ENCODE measurements around the gene TROAP. TPM values are rescaled to one million over a fixed set of nuclear protein-coding genes. Genes with fewer than 3 reads are reported as not detected.

TROAP gene
- total and polyA plus RNA-seq, 4 donors, result 0.97 to 17.5 (median 2.0) TPM; not detected in 1

DNA sequence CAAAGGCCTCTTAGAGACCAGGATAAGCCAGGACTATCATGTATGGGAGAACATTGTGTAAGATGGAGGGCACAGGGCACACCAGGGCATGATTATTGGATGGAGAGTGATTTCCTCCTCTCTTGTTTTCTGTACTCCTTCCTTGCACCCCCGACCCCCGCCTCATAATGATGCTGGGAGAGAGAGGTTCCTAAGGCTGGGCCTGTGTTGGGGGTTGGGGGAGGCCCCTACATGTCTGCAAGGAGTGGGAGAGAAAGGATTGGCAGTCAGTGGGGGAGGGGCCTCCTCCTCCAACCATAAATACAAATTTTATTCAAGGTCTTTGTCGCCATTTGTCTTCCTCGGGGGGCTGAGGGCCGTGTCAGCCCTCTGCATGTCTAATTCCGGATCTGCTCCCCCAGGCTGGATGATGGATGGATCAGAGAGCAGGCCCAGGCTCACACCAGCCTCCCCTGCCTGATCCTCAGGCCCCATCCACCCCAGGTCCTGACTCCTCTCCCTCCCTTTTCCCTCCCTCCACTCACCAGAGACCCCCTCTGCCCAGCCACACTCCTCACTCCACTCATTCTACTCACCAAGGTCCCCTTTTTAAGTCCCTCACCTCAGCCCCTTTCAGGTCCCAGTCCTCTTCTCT is 15.9 kb downstream of the TROAP start:
- peaks cover 0 to 10% (median 4%) of the 10 kb centered on the region in 4 donors for H3K27me3 ChIP-seq (ENCODE audit: control insufficient read depth in 4 of 4, insufficient read depth in 4 of 4, low read length in 3 of 4)
- DNase-seq (ENCODE audit: low spot score), result no peak
- no peak overlapping the region for H3K27ac ChIP-seq (ENCODE audit: low read depth in 1 of 2, low read length in 2 of 2)
- TF ChIP-seq, protein P1, sequence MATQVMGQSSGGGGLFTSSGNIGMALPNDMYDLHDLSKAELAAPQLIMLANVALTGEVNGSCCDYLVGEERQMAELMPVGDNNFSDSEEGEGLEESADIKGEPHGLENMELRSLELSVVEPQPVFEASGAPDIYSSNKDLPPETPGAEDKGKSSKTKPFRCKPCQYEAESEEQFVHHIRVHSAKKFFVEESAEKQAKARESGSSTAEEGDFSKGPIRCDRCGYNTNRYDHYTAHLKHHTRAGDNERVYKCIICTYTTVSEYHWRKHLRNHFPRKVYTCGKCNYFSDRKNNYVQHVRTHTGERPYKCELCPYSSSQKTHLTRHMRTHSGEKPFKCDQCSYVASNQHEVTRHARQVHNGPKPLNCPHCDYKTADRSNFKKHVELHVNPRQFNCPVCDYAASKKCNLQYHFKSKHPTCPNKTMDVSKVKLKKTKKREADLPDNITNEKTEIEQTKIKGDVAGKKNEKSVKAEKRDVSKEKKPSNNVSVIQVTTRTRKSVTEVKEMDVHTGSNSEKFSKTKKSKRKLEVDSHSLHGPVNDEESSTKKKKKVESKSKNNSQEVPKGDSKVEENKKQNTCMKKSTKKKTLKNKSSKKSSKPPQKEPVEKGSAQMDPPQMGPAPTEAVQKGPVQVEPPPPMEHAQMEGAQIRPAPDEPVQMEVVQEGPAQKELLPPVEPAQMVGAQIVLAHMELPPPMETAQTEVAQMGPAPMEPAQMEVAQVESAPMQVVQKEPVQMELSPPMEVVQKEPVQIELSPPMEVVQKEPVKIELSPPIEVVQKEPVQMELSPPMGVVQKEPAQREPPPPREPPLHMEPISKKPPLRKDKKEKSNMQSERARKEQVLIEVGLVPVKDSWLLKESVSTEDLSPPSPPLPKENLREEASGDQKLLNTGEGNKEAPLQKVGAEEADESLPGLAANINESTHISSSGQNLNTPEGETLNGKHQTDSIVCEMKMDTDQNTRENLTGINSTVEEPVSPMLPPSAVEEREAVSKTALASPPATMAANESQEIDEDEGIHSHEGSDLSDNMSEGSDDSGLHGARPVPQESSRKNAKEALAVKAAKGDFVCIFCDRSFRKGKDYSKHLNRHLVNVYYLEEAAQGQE (IDR thresholded peaks at IDR 0.05), result no peak
- TF ChIP-seq, protein P2, sequence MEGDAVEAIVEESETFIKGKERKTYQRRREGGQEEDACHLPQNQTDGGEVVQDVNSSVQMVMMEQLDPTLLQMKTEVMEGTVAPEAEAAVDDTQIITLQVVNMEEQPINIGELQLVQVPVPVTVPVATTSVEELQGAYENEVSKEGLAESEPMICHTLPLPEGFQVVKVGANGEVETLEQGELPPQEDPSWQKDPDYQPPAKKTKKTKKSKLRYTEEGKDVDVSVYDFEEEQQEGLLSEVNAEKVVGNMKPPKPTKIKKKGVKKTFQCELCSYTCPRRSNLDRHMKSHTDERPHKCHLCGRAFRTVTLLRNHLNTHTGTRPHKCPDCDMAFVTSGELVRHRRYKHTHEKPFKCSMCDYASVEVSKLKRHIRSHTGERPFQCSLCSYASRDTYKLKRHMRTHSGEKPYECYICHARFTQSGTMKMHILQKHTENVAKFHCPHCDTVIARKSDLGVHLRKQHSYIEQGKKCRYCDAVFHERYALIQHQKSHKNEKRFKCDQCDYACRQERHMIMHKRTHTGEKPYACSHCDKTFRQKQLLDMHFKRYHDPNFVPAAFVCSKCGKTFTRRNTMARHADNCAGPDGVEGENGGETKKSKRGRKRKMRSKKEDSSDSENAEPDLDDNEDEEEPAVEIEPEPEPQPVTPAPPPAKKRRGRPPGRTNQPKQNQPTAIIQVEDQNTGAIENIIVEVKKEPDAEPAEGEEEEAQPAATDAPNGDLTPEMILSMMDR (IDR thresholded peaks at IDR 0.05; ENCODE audit: low read depth, low read length, missing input control), result no peak
- TF ChIP-seq RXRA (IDR thresholded peaks at IDR 0.05) (no peak), NR2F2 (IDR thresholded peaks at IDR 0.05) (no peak), TAF1 (conservative IDR thresholded peaks at IDR 0.05) (no peak), GABPA (IDR thresholded peaks at IDR 0.05 in 1 of 2, conservative IDR thresholded peaks at IDR 0.05 in 1 of 2) (no peak), JUND (IDR thresholded peaks at IDR 0.05) (no peak), FOXA2 (IDR thresholded peaks at IDR 0.05) (no peak), SP1 (IDR thresholded peaks at IDR 0.05) (no peak)
- TF ChIP-seq, protein P3, sequence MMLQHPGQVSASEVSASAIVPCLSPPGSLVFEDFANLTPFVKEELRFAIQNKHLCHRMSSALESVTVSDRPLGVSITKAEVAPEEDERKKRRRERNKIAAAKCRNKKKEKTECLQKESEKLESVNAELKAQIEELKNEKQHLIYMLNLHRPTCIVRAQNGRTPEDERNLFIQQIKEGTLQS (IDR thresholded peaks at IDR 0.05), result no peak
- TF ChIP-seq, protein P4, sequence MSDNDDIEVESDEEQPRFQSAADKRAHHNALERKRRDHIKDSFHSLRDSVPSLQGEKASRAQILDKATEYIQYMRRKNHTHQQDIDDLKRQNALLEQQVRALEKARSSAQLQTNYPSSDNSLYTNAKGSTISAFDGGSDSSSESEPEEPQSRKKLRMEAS (IDR thresholded peaks at IDR 0.05), result no peak
- peaks cover 10 to 30% (median 22%) of the 10 kb centered on the region in 4 donors for H3K4me1 ChIP-seq (ENCODE audit: control insufficient read depth in 4 of 4, insufficient read depth in 4 of 4, low read length in 3 of 4)
- no peaks in the 10 kb centered on the region for H3K9me3 ChIP-seq (ENCODE audit: control insufficient read depth in 4 of 4, low read length in 3 of 4)
- WGBS, result 75% methylated on average over 6 of the region's 6 CpGs
- no peak overlapping the region for H3K9ac ChIP-seq (ENCODE audit: low read depth in 1 of 2, low read length in 2 of 2)
- H3K36me3 ChIP-seq (ENCODE audit: control insufficient read depth in 4 of 4, insufficient read depth in 3 of 4, low read depth in 1 of 4, low read length in 3 of 4), result no peaks in the 10 kb centered on the region
- no peak overlapping the region for H3K4me3 ChIP-seq (ENCODE audit: low read depth in 1 of 3, low read length in 3 of 3)

DNA sequence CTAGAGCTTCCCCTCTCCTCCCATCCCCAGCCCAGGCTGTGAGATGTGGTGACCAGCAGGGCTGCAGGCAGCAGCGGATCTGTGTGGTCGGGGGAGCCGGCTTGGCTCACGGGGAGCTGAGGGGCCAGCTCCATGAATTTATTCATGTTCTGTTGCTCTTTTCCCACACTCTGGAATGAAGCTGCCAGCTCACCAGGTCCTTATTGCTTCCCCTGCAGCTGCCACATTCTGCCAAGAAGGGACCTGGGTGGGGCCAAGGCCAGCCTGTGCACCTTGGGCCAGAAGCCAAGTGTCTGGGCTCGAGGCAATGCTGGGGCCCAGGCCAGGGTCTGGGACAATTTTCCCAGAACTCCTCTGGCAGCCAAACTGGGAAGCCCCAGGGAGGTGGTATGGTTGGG is 16.4 kb downstream of the TROAP start:
- H3K27me3 ChIP-seq (ENCODE audit: control insufficient read depth in 4 of 4, insufficient read depth in 4 of 4, low read length in 3 of 4), result peaks cover 0 to 9% (median 4%) of the 10 kb centered on the region in 4 donors
- no peak for DNase-seq (ENCODE audit: low spot score)

More for the DNA sequence above, 16.4 kb downstream of the TROAP start:
- TF ChIP-seq, protein P1 (IDR thresholded peaks at IDR 0.05), result no peak
- TF ChIP-seq, protein P3 (IDR thresholded peaks at IDR 0.05), result no peak
- no peak for TF ChIP-seq SP1 (IDR thresholded peaks at IDR 0.05)
- Histone ChIP-seq H3K9me3 (ENCODE audit: control insufficient read depth in 4 of 4, low read length in 3 of 4) (no peaks in the 10 kb centered on the region), H3K27ac (ENCODE audit: low read depth in 1 of 2, low read length in 2 of 2) (no peak overlapping the region), H3K4me3 (ENCODE audit: low read depth in 1 of 3, low read length in 3 of 3) (no peak overlapping the region), H3K4me1 (ENCODE audit: control insufficient read depth in 4 of 4, insufficient read depth in 4 of 4, low read length in 3 of 4) (peaks cover 10 to 30% (median 22%) of the 10 kb centered on the region in 4 donors), H3K36me3 (ENCODE audit: control insufficient read depth in 4 of 4, insufficient read depth in 3 of 4, low read depth in 1 of 4, low read length in 3 of 4) (no peaks in the 10 kb centered on the region), H3K9ac (ENCODE audit: low read depth in 1 of 2, low read length in 2 of 2) (no peak overlapping the region)
- WGBS, result 71% methylated on average over 5 of the region's 5 CpGs

Data from liver (tissue), 9 donors.